GM21423 (cell line): ENCODE data around the gene YARS1.

Experiments used
- ATAC-seq: cut with Tn5 transposase; IDR thresholded peaks from one replicate; pipeline ENCODE4 v1.9.1; 2021; ENCODE audit warnings: mild to moderate bottlenecking, moderate library complexity; ENCODE audit not compliant: unreplicated experiment

The YARS1 gene

GRCh38 chr1:32817159-32817814 is at the start of gene YARS1, which contains the start of gene S100PBP:
Gene YARS1, minus strand, starts transcription at chr1:32817358. Its CDS starts 114 bp downstream, at chr1:32817244.
Gene S100PBP, plus strand, starts transcription at chr1:32817653. Its CDS starts 8,447 bp downstream, at chr1:32826100.
- peak; percentile 86 for ATAC-seq

- no peak for ATAC-seq
These were observed 48.7 kb upstream of the YARS1 start for GRCh38 chr1:32865639-32866405.

GRCh38 chr1:32864375-32865019 is 47.3 kb upstream of the YARS1 start:
- no peak for ATAC-seq

- ATAC-seq, result no peak
These were observed 46.7 kb upstream of the YARS1 start for GRCh38 chr1:32863881-32864245.

- no peak for ATAC-seq
These were observed 46.2 kb upstream of the YARS1 start for GRCh38 chr1:32863218-32863880.

GRCh38 chr1:32861904-32862695 is 44.9 kb upstream of the YARS1 start:
- ATAC-seq, result no peak

- ATAC-seq, result no peak
These were observed 43.4 kb upstream of the YARS1 start for GRCh38 chr1:32860566-32860965.

- ATAC-seq, result no peak
These were observed 42.8 kb upstream of the YARS1 start for GRCh38 chr1:32859915-32860314.

- no peak for ATAC-seq
These were observed 41.6 kb upstream of the YARS1 start for GRCh38 chr1:32858791-32859190.

GRCh38 chr1:32858136-32858535 is 41.0 kb upstream of the YARS1 start:
- ATAC-seq, result no peak

GRCh38 chr1:32855861-32856617 is 38.9 kb upstream of the YARS1 start:
- no peak for ATAC-seq

- ATAC-seq, result no peak
These were observed 31.4 kb upstream of the YARS1 start for GRCh38 chr1:32848354-32849063.

GRCh38 chr1:32831878-32832277 is 14.7 kb upstream of the YARS1 start:
- no peak for ATAC-seq

GRCh38 chr1:32830092-32830852 is 13.1 kb upstream of the YARS1 start:
- no peak for ATAC-seq

GRCh38 chr1:32828341-32828740 is 11.2 kb upstream of the YARS1 start:
- no peak for ATAC-seq

- ATAC-seq, result no peak
These were observed 8.0 kb upstream of the YARS1 start for GRCh38 chr1:32825181-32825580.

GRCh38 chr1:32818804-32819541 is 1.8 kb upstream of the YARS1 start:
- peak; percentile 38 for ATAC-seq
